Smooth muscle cell (in vitro differentiated cells): ENCODE results near the gene HOXC13. TPM values are rescaled to one million over a fixed set of nuclear protein-coding genes. Genes with fewer than 3 reads are reported as not detected.

ENCODE experiments used
- DNase-seq: peaks from one replicate; lab custom pipeline; 2025; ENCODE audit not compliant: unreplicated experiment; lab: John Stamatoyannopoulos, UW
- H2AFZ ChIP-seq: fragments of 200-600 bp; sonication (generic); 2 replicates; pipeline ENCODE4 v1.6.0; 2016; ENCODE audit warnings: antibody characterized with exemption, low read depth, mild to moderate bottlenecking
- H3F3A ChIP-seq: fragments of 200-600 bp; sonication (generic); 2 replicates; pipeline ENCODE4 v1.6.0; 2017; ENCODE audit warnings: antibody characterized with exemption, low read depth
- H3K27ac ChIP-seq: fragments of 200-600 bp; sonication (generic); 2 replicates; pipeline ENCODE4 v1.5.1; 2016; ENCODE audit warnings: low read depth, mild to moderate bottlenecking
- H3K27me3 ChIP-seq: fragments of 200-600 bp; sonication (generic); 2 replicates; pipeline ENCODE4 v1.6.1; 2016; ENCODE audit warnings: low read depth, mild to moderate bottlenecking
- H3K36me3 ChIP-seq: fragments of 200-600 bp; sonication (generic); 2 replicates; pipeline ENCODE4 v1.5.1; 2016; ENCODE audit warnings: low read depth
- H3K4me1 ChIP-seq: fragments of 200-600 bp; sonication (generic); 2 replicates; pipeline ENCODE4 v1.5.1; 2016; ENCODE audit warnings: low read depth
- H3K4me2 ChIP-seq: fragments of 200-600 bp; sonication (generic); 2 replicates; pipeline ENCODE4 v1.6.0; 2016; ENCODE audit warnings: mild to moderate bottlenecking
- H3K4me3 ChIP-seq: fragments of 200-600 bp; sonication (generic); 2 replicates; pipeline ENCODE4 v1.5.1; 2016; ENCODE audit warnings: mild to moderate bottlenecking
- H3K79me2 ChIP-seq: fragments of 200-600 bp; sonication (generic); 2 replicates; pipeline ENCODE4 v1.6.0; 2016; ENCODE audit warnings: low read depth, mild to moderate bottlenecking
- H3K9ac ChIP-seq: fragments of 200-600 bp; sonication (generic); 2 replicates; pipeline ENCODE4 v1.6.0; 2016; ENCODE audit warnings: low read depth
- H3K9me3 ChIP-seq: fragments of 200-600 bp; sonication (generic); replicated peaks from 2 replicates; pipeline ENCODE4 v1.5.1; 2016; ENCODE audit warnings: low read depth
- H4K20me1 ChIP-seq: fragments of 200-600 bp; sonication (generic); 2 replicates; pipeline ENCODE4 v1.6.0; 2016; ENCODE audit warnings: low read depth
- CTCF ChIP-seq: fragments of 200-600 bp; sonication (generic); IDR thresholded peaks from 2 replicates; pipeline ENCODE4 v1.5.1; 2017; ENCODE audit warnings: borderline replicate concordance, mild to moderate bottlenecking, antibody characterized with exemption; ENCODE audit not compliant: insufficient read depth, poor library complexity, severe bottlenecking
- WGBS: methylation state at CpG from one replicate; pipeline ENCODE4 v1.1.7; 2016; ENCODE audit warnings: low lambda C conversion rate; 5-methylcytosine and 5-hydroxymethylcytosine counted together
- polyA plus RNA-seq: library from polyadenylated mRNA; unstranded; fragments of >200 nt; fragmentation: Nextera tagmentation; extraction: Ambion mirVana; gene quantifications from 2 replicates; pipeline ENCODE4 v1.2.1, GENCODE V29; 2016
- total RNA-seq: library from RNA; depleted of rRNA; stranded (reverse); fragments of >200 nt; gene quantifications from 2 replicates; pipeline ENCODE4 v1.2.3, GENCODE V29; 2014

HOXC13 gene
- total and polyA plus RNA-seq, 2 experiments from 2014 or later, result 2.2 to 3.6 TPM

GRCh38 chr12:53980104-53980801, 41.6 kb downstream of the HOXC13 start:
- Histone ChIP-seq H3F3A (no peaks in the 10 kb centered on the region), H2AFZ (no peak overlapping the region), H4K20me1 (no peaks in the 10 kb centered on the region), H3K9me3 (no peaks in the 10 kb centered on the region), H3K4me1 (peaks cover 2% of the 10 kb centered on the region), H3K4me2 (no peak overlapping the region), H3K9ac (no peak overlapping the region), H3K27ac (no peak overlapping the region), H3K27me3 (peaks cover 100% of the 10 kb centered on the region), H3K4me3 (no peak overlapping the region), H3K79me2 (no peaks in the 10 kb centered on the region), H3K36me3 (no peaks in the 10 kb centered on the region)
- WGBS, result 36% methylated on average over 7 of the region's 7 CpGs
- DNase-seq, result no peak
- no peak for TF ChIP-seq CTCF

- Histone ChIP-seq H4K20me1 (no peaks in the 10 kb centered on the region), H2AFZ (no peak overlapping the region), H3K79me2 (no peaks in the 10 kb centered on the region), H3K4me1 (no peaks in the 10 kb centered on the region), H3K36me3 (no peaks in the 10 kb centered on the region), H3K9ac (no peak overlapping the region), H3F3A (no peaks in the 10 kb centered on the region), H3K27ac (no peak overlapping the region), H3K4me3 (no peak overlapping the region), H3K4me2 (no peak overlapping the region), H3K9me3 (no peaks in the 10 kb centered on the region), H3K27me3 (peaks cover 100% of the 10 kb centered on the region)
- WGBS, result 41% methylated on average over 15 of the region's 15 CpGs
- no peak for DNase-seq
- no peak for TF ChIP-seq CTCF
Observed at GRCh38 chr12:53980802-53981496, 42.3 kb downstream of the HOXC13 start.

GRCh38 chr12:53981634-53982565, 43.3 kb downstream of the HOXC13 start:
- 19% methylated on average over 30 of the region's 30 CpGs for WGBS
- H3K9ac ChIP-seq, result no peak overlapping the region
- H2AFZ ChIP-seq, result no peak overlapping the region

More at GRCh38 chr12:53981634-53982565, 43.3 kb downstream of the HOXC13 start:
- H3K79me2 ChIP-seq, result no peaks in the 10 kb centered on the region
- no peak overlapping the region for H3K27ac ChIP-seq
- H4K20me1 ChIP-seq, result no peaks in the 10 kb centered on the region
- no peak for TF ChIP-seq CTCF
- peaks cover 100% of the 10 kb centered on the region for H3K27me3 ChIP-seq
- H3K36me3 ChIP-seq, result no peaks in the 10 kb centered on the region
- no peak overlapping the region for H3K4me2 ChIP-seq
- H3K4me1 ChIP-seq, result no peaks in the 10 kb centered on the region
- H3K4me3 ChIP-seq, result no peak overlapping the region
- DNase-seq, result no peak
- H3K9me3 ChIP-seq, result no peaks in the 10 kb centered on the region
- no peaks in the 10 kb centered on the region for H3F3A ChIP-seq
